Neural progenitor cell (in vitro differentiated cells): ENCODE data around the gene ZBED5.

Experiments
- EZH2 ChIP-seq: fragments of 200-600 bp; sonication (generic); IDR thresholded peaks from 2 replicates; pipeline ENCODE4 v1.6.1; 2017; ENCODE audit warnings: antibody characterized with exemption, mild to moderate bottlenecking, moderate library complexity
- EZH2phosphoT487 ChIP-seq: fragments of 200-600 bp; sonication (generic); IDR thresholded peaks from 2 replicates; pipeline ENCODE4 v1.6.1; 2017; ENCODE audit warnings: antibody characterized with exemption
- TF ChIP-seq, protein P1 (sequence below): fragments of 200-600 bp; sonication (generic); IDR thresholded peaks from 2 replicates; pipeline ENCODE4 v1.5.1; 2017; ENCODE audit warnings: antibody characterized with exemption, mild to moderate bottlenecking

DNA sequence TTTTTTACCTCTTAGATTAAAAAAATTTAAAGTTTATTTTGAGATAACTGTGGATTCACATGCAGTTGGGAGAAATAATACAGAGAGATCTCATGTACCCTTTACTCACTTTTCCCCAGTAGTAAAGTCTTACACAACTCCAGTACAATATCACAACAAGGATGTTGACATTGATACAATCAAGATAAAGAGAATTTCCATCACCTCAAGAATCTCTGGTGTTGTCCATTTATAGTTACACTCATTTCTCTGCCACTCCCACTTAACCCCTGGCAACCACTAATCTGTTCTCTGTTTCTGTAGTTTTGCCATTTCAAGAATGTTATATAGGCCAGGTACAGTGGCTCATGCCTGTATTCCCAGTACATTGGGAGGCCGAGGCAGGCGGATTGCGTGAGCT lies 10.5 kb upstream of the ZBED5 start:
- TF ChIP-seq EZH2phosphoT487 (no peak), EZH2 (no peak)
- TF ChIP-seq, protein P1, sequence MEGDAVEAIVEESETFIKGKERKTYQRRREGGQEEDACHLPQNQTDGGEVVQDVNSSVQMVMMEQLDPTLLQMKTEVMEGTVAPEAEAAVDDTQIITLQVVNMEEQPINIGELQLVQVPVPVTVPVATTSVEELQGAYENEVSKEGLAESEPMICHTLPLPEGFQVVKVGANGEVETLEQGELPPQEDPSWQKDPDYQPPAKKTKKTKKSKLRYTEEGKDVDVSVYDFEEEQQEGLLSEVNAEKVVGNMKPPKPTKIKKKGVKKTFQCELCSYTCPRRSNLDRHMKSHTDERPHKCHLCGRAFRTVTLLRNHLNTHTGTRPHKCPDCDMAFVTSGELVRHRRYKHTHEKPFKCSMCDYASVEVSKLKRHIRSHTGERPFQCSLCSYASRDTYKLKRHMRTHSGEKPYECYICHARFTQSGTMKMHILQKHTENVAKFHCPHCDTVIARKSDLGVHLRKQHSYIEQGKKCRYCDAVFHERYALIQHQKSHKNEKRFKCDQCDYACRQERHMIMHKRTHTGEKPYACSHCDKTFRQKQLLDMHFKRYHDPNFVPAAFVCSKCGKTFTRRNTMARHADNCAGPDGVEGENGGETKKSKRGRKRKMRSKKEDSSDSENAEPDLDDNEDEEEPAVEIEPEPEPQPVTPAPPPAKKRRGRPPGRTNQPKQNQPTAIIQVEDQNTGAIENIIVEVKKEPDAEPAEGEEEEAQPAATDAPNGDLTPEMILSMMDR = no peak
